HG03442 (cell line): Measurements from ENCODE around the gene TREX2.
"Not testable (repeated sequence)": the region's sequence is repeated elsewhere in the genome, so short reads cannot be mapped to it uniquely, and the experiment has no call there.

Experiments
- ATAC-seq: cut with Tn5 transposase; IDR thresholded peaks from one replicate; pipeline ENCODE4 v1.9.1; 2021; ENCODE audit warnings: mild to moderate bottlenecking, moderate library complexity; ENCODE audit not compliant: unreplicated experiment

Gene TREX2

DNA sequence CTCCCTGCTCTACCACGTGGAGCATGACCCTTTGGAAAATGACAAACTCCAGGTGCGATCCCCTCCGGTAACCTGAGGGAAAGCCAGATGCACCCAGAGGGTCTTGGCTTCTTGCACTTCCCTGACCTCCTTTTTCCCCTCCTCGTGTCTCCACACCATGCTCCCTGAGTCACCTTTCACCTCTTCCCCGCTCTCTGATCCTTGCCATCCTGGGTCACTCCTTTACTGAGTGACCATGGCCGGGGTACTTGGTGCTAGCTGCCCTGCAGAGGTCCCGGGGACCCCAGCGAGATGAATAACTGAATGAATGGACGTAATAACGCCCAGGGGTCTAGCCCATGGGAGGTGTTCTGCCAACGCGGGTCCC lies 35.0 kb downstream of the TREX2 start:
- ATAC-seq = no peak

DNA sequence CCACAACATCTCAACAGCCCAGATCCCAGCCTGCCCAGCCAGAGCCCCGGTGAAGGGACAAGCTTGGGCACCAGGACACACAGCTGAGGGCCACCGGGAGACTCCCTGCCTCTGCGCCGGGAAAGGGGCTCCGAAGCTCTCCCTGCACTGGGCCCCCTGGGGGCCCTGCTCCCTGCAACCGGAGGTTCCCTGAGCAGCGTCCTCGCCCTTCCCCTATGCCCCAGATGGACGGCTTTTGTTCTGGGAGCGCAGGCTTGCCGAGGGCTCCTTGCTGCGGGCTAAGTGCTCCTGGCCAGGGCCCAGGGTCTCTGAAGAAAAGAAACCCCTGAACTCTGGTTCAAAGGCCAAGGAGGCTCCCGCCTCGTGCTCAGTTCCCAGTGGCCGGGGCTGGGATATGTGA lies 35.5 kb downstream of the TREX2 start:
- ATAC-seq = no peak

DNA sequence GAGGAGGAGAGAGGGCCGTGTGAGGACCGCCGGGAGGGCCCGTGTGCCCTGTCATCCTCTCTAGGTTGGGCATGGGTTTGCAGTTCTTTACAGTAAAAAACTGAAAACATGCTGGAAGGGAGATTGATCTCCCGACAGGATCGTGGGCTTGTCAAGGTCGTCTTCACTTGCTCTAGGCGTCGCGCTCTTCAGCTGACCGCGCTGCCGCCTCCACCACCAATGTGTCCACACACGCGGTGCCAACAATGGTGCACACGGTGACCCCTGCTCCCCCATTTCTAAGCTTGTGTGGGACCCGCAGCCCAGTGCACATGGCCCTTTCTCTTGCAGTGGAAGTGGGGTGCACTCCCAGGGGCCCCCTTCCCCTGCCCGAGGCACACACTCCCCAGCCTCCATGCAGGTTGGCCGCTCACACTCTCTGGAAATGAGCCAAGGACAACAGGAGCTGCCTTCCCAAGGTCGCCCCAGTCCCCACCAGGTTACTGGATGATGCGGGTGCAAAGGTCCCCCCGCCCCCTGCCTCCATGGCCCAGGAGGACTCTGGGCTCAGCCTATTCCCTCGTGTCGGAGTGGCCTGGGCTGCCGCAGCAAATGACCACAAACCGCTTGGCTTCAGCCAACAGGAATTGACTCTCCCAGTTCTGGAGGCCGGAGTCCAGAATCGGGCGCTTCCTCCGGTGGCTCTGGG lies 36.3 kb downstream of the TREX2 start:
- no peak for ATAC-seq

DNA sequence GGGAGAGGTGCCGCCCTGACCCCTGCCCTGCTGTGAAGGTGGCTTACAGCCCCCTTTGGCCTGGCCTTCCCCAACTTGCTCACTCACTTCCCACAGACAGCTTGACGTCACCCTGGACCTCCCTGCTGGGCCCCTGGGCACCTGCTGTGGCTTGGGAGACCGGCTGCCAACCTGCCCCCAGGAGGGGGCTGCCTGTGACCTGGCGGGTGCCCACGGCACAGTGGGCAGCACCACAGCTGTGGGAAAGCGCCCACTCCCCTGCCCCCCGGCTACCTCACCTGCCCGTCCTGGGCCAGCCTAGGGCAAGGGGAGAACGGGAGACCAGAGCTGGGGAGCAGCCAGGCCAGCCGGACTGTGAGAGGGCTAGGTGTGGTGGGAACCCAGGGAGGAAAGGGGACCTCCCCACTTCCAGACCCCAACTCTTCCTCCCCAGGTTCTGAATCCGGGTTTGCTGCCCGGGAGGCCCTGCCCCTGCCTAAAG lies 36.9 kb downstream of the TREX2 start:
- no peak for ATAC-seq

DNA sequence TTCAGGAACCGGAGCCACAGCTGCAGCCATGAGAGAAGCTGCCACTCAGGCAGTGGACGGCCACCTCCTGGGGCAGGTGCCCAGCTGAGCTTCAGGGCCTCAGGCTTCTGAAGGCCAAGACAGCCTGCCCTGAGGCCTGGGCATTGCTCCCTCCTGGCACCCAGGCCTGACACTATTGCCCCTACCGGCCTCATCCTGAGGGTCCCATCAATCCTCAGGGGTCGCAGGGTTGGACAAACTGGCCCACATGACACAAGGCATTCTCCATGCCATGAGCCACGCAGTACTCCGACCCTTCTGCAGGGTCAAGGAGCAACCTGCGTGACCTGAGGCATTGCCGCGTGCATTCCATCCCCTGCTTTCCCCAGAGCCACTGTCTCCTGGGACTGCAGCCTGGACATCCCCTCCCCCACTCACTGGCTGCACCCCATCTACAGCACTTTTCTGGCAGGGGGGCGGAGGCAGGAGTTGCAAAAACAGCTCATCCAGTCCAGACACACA lies 37.6 kb downstream of the TREX2 start:
- ATAC-seq = no peak

DNA sequence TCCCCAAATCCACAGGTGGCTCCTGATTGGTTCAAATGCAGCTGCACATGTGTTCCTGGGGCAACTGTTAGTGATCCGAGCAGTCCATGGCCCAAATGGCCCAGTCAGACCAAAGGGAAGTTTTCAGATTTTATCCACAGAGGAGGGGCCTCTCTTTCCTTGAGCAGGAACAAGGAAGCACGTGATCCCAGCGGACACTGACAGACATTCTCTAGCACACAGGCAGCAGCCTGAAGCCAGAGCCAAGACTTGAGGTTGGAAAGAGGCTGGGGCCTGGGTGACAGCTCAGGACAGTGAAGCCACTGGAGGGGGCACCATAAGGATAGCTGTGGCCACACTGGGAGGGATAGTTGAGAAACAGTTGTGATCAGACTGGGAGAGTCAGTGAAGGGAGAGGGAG lies 38.1 kb downstream of the TREX2 start:
- ATAC-seq = no peak

DNA sequence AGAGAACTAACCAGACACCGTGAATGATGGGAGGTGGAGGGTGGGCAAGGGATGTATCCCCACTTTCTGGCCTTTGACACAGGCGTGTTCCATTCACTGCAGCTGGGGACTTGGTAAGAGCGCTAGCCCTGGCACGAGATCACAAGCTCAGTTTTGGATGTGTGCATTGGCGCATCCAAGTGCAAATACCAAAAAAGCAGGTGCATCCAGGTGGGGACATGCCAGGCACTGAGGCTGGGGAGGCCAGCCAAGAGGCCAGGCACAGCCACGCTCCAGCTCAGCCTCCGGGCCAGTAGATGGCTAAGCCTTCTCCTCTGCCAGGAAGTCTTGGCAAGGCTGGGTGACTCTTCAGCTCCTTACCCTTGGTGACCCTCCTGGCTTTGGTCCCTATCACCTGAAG lies 39.0 kb downstream of the TREX2 start:
- no peak for ATAC-seq

DNA sequence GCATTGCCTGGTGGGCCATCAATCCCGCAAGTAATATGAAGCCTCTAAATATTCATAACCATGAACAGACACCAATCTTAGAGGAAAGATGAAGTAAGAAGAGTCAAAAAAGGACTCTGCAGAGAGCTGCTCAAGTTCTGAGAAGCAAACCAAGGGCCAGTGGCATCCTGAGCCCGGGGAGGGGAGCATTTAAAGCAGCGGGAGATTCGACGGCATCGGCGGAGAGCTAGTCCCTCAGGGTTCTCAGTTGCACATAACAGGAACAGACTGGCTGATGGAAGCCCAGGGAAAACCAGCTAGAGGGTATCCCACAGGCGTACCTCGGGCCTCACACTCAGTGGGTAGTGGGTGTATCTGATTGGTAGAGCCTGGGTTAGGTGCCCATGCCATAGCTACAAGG lies 39.8 kb downstream of the TREX2 start:
- ATAC-seq = no peak

DNA sequence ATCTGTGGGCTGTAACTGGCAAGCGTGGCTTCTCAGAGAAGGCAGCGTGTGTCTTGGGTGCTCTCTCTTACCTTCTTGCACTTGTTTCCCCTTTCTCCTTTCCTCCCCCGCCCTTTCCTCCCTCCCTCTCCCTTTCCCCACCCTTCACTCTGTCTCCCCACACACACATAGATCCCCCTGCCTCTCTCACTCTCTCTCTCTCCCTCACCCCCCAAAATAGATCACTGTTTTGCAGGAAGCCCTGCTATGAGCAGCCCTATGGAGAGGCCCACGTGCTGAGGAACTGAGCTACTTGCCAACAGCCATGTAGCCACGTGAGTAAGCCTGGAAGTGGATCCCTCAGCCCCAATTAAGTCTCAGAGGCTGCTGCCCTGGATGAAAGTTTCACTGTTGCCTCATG lies 40.4 kb downstream of the TREX2 start:
- ATAC-seq = no peak

DNA sequence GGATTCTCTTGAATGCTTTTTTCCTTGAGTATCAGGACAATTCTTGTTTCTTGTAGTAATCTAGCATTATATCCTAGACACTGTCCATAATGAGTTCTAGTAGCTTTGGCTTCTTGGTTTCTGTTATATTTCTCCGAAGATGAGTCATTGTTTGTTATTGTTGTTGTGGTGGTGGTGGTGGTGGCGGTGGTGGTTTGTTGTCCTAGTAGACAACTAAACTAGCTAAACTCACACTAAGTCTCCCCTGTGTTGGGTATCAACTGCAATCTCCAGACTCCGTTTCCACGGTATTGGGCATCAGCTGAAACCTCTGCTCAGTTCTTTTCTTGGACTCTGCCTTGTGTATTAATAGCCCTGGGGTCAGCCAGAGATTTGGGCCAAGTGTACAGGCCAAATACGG lies 41.5 kb downstream of the TREX2 start:
- ATAC-seq = not testable (repeated sequence)

DNA sequence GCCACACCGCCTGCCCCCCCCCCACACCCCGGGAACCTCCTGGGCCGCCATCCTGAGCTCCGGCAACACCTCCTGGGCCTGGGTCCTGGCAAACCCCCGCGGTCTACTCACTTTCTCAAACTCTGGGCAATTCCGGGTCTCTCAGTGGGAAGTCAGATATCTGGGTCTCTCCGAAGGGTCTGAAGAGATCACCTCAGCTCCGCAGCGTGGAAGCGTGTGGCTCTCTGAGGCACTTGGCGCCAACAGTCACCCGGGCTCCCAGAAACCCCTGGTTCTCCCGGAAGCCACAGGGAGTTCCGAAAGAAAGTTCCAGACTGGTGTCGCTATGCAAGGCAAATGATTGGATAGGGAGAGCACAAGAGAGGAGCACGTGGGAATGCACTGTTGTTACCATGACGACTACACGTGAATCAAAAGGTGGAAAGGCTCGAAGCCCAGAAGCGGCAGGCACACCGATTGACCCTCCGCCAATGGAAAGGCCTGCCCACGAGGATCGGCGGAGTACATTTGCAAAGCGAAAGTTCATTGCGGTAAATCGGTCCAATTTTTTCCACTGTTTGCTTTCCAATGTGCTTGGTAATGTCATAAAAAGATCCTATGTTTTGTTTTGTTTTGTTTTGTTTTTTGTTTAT lies 44.6 kb downstream of the TREX2 start, which contains the start of gene PNMA6E:
Gene PNMA6E, minus strand, starts transcription at position 218 of the 632 bp plus-strand sequence. CDS start 2,501 bp downstream, outside the sequence.
- no peak for ATAC-seq

DNA sequence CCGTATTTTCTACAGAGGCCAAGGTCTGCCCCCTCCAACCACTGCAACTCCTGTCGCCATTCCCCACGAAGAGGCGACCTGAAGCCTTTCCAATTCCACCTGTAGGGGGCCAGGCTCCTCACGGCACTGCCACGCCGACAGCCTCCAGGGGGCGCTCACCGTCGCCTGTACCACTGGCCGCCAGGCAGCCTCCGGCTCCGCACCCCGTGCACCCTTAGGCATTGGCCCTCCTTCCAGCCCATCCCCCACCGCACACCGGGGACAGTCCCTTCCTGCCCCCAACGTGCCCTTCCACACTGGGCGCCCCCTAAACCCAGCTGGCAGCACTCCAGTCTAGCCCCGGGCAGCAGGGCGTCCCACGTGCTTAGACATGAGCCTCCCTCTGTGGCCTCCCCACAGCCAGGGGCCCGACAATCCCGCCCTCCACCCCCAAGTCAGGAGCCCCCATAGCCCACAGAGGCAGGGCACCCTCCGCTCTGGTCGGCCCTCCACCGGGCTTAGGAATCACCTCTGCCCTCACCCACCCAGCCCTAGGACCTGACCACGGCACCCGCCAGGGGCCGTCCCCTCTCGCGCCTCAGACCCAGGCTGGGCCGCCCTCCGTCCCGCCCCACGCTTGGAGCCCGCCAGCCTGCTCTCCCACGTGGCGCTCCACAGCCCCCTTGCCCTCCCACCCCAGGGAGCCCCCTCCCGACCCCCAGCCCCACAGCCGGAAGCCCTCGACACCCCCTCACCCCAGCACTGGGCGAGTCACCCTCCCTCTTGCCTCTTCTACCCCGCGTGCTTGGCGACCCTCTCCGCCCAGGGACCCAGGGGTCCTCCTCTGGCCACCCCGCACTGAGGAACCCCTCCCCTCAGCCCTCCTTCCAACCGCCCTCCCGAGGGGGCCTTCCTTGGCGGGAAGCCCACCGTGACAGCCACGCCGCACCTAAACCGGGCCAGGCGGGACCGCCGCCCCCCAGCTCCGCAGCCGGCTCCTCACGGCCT lies 45.4 kb downstream of the TREX2 start:
- peak; percentile 46 for ATAC-seq

DNA sequence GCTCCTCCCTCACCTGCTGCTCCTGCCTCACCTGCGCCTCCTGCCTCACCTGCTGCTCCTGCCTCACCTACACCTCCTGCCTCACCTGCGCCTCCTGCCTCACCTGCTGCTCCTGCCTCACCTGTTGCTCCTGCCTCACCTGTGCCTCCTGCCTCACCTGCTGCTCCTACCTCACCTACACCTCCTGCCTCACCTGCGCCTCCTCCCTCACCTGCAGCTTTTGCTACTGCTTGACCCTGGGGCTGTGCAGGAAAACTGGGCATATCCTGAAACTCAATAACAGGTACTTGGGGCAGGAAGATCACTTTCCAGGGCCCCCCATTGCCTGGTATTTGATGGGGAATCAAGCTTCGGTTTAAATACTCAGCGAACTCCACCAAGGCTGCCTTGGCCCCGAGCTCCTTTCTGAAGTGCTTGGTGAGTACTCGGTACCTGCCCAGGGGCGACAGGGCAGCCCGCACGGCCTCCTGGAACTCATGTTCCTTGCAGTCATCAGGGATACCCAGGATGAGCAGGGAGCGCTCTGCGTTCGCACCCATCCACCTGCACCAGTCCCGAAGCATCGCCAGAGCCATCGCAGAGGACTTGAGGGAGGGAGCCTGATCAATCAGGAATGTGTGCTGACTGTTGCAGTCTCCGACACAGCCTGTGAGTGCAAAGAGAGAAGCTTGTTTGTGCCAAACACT lies 47.4 kb downstream of the TREX2 start:
- no peak for ATAC-seq

DNA sequence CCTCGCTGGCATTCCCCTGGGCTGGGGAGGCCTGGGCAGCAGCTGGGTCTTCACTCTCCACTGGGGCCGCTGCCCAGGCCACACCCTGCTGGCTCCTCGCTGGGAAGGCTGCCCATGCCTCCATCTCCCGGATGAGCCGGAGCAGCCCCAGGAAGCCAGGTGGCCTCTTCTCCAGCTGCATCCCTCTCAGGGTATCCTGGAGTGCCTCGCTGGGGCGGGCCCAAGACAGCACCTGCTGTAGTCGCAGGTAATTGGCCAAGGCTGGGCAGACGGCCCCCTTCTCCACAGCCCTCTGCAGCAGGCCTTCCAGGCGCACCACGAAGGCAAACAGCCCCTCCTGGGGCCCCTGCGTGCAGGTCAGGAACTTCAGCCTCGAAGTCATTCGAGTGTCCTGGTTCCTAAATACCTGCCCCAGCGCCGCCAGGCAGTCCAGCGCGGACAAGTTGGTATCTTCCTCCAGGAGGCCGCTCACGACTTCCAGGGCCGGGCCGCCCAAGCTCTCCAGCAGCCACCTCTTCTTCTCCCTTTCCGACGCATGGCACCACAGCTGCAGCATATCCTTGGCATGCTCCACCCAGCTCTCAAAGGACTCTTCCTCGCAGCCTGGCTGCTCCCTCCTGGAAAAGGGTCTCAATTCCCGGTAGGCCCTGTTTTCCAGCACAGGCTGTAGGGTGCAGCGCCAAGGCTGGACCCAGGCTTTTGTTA lies 48.4 kb downstream of the TREX2 start:
- no peak for ATAC-seq

DNA sequence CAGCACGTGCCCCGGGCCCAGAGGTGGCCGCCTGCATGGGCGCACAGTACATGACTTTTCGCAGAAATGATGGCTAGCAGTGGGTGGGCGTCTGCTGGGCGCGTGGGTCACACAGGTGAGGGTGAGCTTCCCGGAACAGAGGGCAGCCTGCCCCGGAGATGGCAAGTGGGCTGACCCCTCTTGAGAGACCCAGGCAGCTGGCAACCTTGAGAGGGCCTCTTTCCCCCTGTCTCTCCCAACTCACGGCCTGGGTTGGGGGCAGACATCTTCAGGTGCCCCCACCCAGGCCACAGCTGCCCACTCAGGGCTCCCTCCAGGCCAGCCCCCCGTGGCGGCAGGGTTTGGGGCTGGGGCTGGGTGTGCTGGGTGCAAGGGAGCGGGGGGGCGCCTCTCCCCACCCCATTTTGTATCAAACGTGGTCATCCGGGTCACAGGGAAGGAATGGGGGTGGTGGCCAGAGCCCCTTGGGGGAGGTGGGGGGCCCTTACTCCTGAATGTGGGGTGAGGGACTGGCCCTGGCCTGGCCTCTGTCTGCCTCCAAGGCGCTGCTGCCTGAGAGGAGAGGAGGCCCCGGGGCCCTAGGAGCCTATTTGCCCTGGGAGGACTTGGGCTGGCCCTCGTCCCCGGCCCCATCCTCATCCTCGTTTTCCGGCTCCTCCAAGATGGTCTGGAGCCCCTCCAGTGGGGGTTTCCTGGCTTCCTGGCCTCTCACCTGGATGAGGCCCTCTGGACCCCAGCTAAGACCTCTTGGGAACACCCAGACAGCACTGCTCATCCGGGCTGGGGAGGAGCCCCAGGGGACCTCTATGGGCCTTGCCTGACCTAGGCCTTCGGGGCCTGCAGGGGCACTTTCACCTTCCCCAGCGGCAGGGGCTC lies 49.3 kb downstream of the TREX2 start:
- ATAC-seq = no peak

DNA sequence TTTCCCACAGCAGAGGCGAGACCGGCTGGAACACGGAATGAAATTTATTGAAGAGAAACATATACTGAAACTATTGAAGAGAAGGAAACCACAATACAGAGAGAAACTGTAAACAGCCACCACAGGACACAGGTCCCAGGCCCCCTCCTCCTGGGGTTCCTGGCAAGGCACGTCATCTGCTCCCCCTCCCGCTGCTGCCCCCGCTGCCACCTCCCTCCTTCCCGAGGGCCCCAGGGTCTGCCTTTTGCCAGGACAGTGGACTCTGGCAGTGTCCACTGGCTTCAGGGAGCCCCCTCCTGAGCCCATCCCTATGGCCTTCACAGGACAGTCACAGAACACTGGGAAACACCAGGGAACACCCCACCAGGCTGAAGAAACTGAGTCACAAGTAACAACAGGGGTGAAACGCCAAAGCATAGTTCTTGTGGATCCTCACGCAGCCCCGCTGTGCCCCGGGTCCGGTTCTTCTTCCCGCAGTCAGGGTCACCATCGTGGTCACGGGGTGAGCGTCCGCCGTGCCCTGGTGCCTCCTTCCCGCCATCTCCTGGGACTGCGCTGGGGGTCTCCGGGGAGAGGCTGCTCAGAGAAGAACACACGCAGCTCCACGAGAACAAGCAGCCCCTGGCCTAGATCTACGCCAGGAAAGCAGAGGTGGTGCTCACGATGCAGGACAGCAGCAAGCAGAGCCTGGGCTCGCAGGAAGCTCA lies 50.1 kb downstream of the TREX2 start:
- no peak for ATAC-seq

DNA sequence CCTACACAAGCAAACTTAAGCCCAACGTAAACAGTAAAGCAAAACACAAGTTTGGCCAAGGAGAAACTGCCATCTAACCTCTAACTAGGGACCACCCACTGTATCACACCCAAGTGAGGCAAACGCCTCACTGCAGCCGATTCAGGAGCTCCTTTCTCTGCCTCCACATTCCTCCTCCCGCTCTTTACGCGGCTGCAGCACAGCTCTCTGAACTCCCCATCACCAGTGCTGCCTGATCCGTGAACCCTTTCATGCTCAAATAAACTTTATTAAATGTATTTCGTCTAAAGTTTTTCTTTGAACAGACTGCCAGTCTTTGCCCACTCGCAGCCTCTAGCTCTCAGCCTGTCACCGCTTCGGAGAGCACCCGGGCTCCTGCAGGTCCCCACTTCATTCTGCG lies 51.2 kb downstream of the TREX2 start:
- no peak for ATAC-seq
